SK-N-SH (cell line): Measurements from ENCODE around the gene CCDC154. TPM values are rescaled to one million over a fixed set of nuclear protein-coding genes. Genes with fewer than 3 reads are reported as not detected.
"Not testable (repeated sequence)": the region's sequence is repeated elsewhere in the genome, so short reads cannot be mapped to it uniquely, and the experiment has no call there.

Source experiments
- CTCF ChIA-PET: fragments of 300-600, 350-600 bp; formaldehyde crosslinking; extraction: SDS; loops from one replicate; lab custom pipeline; 2021; lab: Yijun Ruan, JAX
- POLR2A ChIA-PET: fragments of 350-600 bp; sonication (Branson Sonifier 250); formaldehyde crosslinking; extraction: SDS; loops from one replicate; lab custom pipeline; 2020; ENCODE audit warnings: antibody characterized with exemption, inconsistent platforms; lab: Yijun Ruan, JAX
- DNase-seq: peaks from one replicate; pipeline ENCODE4 v3.0.0; 2012
- H2AFZ ChIP-seq: fragments of 200-600 bp; sonication (generic); 2 replicates; pipeline ENCODE4 v1.8.1; 2016; ENCODE audit warnings: antibody characterized with exemption, mild to moderate bottlenecking, low read depth
- H3F3A ChIP-seq: fragments of 200-600 bp; sonication (generic); replicated peaks from 2 replicates; pipeline ENCODE3; 2016; ENCODE audit warnings: antibody characterized with exemption, mild to moderate bottlenecking; ENCODE audit not compliant: insufficient read depth
- H3K27ac ChIP-seq, 2 experiments: fragments of 200-500 bp in 1 of 2; fragments of 200-600 bp in 1 of 2; sonication (Bioruptor generic) in 1 of 2; sonication (generic), shearing (Covaris generic) in 1 of 2; 2 replicates each; pipeline versions ENCODE4 v1.5.1 to v1.6.1; 2014 to 2016; ENCODE audit warnings: low read depth in 2 of 2, inconsistent platforms in 1 of 2, low read length in 1 of 2, mild to moderate bottlenecking in 1 of 2, mixed read lengths in 1 of 2
- H3K27me3 ChIP-seq: fragments of 200-600 bp; sonication (generic), shearing (Covaris generic); 2 replicates; pipeline ENCODE4 v1.6.1; 2016; ENCODE audit warnings: mixed run types; ENCODE audit not compliant: insufficient read depth
- H3K36me3 ChIP-seq, 2 experiments: fragments of 200-500 bp in 1 of 2; fragments of 200-600 bp in 1 of 2; sonication (Bioruptor generic) in 1 of 2; sonication (generic) in 1 of 2; replicated peaks in 1 of 2; 2 replicates each; pipeline versions ENCODE3 to v1.5.1; 2014 to 2016; ENCODE audit warnings: low read length in 1 of 2, mild to moderate bottlenecking in 1 of 2; ENCODE audit not compliant: insufficient read depth in 2 of 2, control insufficient read depth in 1 of 2
- H3K4me1 ChIP-seq, 2 experiments: fragments of 200-500 bp in 1 of 2; fragments of 200-600 bp in 1 of 2; sonication (Bioruptor generic) in 1 of 2; sonication (generic), shearing (Covaris generic) in 1 of 2; 2 replicates each; pipeline versions ENCODE4 v1.5.1 to v1.6.1; 2014 to 2016; ENCODE audit warnings: low read depth in 1 of 2, low read length in 1 of 2, mixed run types in 1 of 2; ENCODE audit not compliant: insufficient read depth in 2 of 2, control insufficient read depth in 1 of 2
- H3K4me2 ChIP-seq: fragments of 200-600 bp; sonication (generic), shearing (Covaris generic); 2 replicates; pipeline ENCODE4 v1.6.1; 2017; ENCODE audit warnings: mixed run types
- H3K4me3 ChIP-seq, 2 experiments: fragments of 200-500 bp in 1 of 2; fragments of 200-600 bp in 1 of 2; sonication (Bioruptor generic) in 1 of 2; sonication (generic), shearing (Covaris generic) in 1 of 2; 2 replicates each; pipeline versions ENCODE4 v1.5.1 to v1.8.1; 2014 to 2016; ENCODE audit warnings: low read depth in 2 of 2, inconsistent platforms in 1 of 2, low read length in 1 of 2, mild to moderate bottlenecking in 1 of 2, mixed read lengths in 1 of 2, moderate library complexity in 1 of 2
- H3K79me2 ChIP-seq: fragments of 200-600 bp; sonication (generic); 2 replicates; pipeline ENCODE4 v1.8.1; 2017; ENCODE audit warnings: mild to moderate bottlenecking; ENCODE audit not compliant: insufficient read depth
- H3K9ac ChIP-seq: fragments of 200-600 bp; sonication (generic); 2 replicates; pipeline ENCODE4 v1.6.1; 2017; ENCODE audit warnings: mixed run types
- H3K9me2 ChIP-seq: fragments of 200-600 bp; sonication (generic); 2 replicates; pipeline ENCODE4 v1.6.1; 2017; ENCODE audit warnings: mixed run types
- H3K9me3 ChIP-seq: fragments of 200-600 bp; sonication (generic); 2 replicates; pipeline ENCODE4 v1.6.1; 2017; ENCODE audit warnings: mixed run types, mild to moderate bottlenecking, moderate library complexity
- H4K20me1 ChIP-seq: fragments of 200-600 bp; sonication (generic); 2 replicates; pipeline ENCODE4 v1.6.1; 2017; ENCODE audit warnings: mild to moderate bottlenecking, mixed run types; ENCODE audit not compliant: insufficient read depth
- ELF1 ChIP-seq: IDR thresholded peaks from 2 replicates; pipeline ENCODE4 v1.4.0; 2012
- EZH2phosphoT487 ChIP-seq: fragments of 200-600 bp; sonication (generic); IDR thresholded peaks from 2 replicates; pipeline ENCODE4 v1.6.1; 2017; ENCODE audit warnings: low read depth, mixed run types, mild to moderate bottlenecking, antibody characterized with exemption, moderate library complexity, borderline replicate concordance
- FOXM1 ChIP-seq: IDR thresholded peaks from 2 replicates; pipeline ENCODE4 v1.4.0; 2012; ENCODE audit warnings: low read depth, mild to moderate bottlenecking
- GATA2 ChIP-seq: sonication (generic); formaldehyde crosslinking; IDR thresholded peaks from 2 replicates; pipeline ENCODE4 v1.5.0; 2020; ENCODE audit warnings: mild to moderate bottlenecking, missing genetic modification reagents
- IRF3 ChIP-seq: fragments of 150-350 bp; IDR thresholded peaks from 2 replicates; pipeline ENCODE4 v1.6.1; 2016; ENCODE audit warnings: mild to moderate bottlenecking, low read depth, low read length
- MXI1 ChIP-seq: IDR thresholded peaks from 2 replicates; pipeline ENCODE4 v1.6.1; 2012; ENCODE audit warnings: mild to moderate bottlenecking, low read depth, low read length, improper control_type of control experiment
- NFIC ChIP-seq: IDR thresholded peaks from 2 replicates; pipeline ENCODE4 v1.4.0; 2012; ENCODE audit warnings: borderline replicate concordance
- POLR2AphosphoS5 ChIP-seq: IDR thresholded peaks from 2 replicates; pipeline ENCODE4 v1.6.1; 2012; ENCODE audit warnings: low read depth, low read length
- RAD21 ChIP-seq: IDR thresholded peaks from 2 replicates; pipeline ENCODE4 v1.6.1; 2012; ENCODE audit warnings: mild to moderate bottlenecking, low read length
- REST ChIP-seq: IDR thresholded peaks from 2 replicates; pipeline ENCODE4 v1.6.1; 2012; ENCODE audit warnings: mild to moderate bottlenecking, low read depth, low read length, moderate library complexity
- RXRA ChIP-seq: IDR thresholded peaks from 2 replicates; pipeline ENCODE4 v1.4.0; 2012; ENCODE audit warnings: low read depth, mild to moderate bottlenecking, borderline replicate concordance
- SIN3A ChIP-seq: IDR thresholded peaks from 2 replicates; pipeline ENCODE4 v1.6.1; 2012; ENCODE audit warnings: low read depth, mild to moderate bottlenecking, low read length, moderate library complexity, borderline replicate concordance
- SMC3 ChIP-seq: IDR thresholded peaks from 2 replicates; pipeline ENCODE4 v1.6.1; 2012; ENCODE audit warnings: low read depth, low read length, improper control_type of control experiment
- TAF1 ChIP-seq: IDR thresholded peaks from 2 replicates; pipeline ENCODE4 v1.6.1; 2012; ENCODE audit warnings: low read depth, mild to moderate bottlenecking, low read length, moderate library complexity, borderline replicate concordance
- TEAD4 ChIP-seq: IDR thresholded peaks from 2 replicates; pipeline ENCODE4 v1.4.0; 2012; ENCODE audit warnings: mild to moderate bottlenecking, borderline replicate concordance; ENCODE audit not compliant: insufficient read depth
- USF1 ChIP-seq: IDR thresholded peaks from 2 replicates; pipeline ENCODE4 v1.4.0; 2012; ENCODE audit warnings: low read depth, borderline replicate concordance
- USF2 ChIP-seq: fragments of 150-350 bp; IDR thresholded peaks from 2 replicates; pipeline ENCODE4 v1.6.1; 2017; ENCODE audit warnings: antibody characterized with exemption, low read length, low read depth, borderline replicate concordance
- WGBS: methylation state at CpG from one replicate; pipeline ENCODE4 v1.1.6; 2017; ENCODE audit warnings: low lambda C conversion rate; 5-methylcytosine and 5-hydroxymethylcytosine counted together
- polyA plus RNA-seq, 3 experiments: library from polyadenylated mRNA; depleted of rRNA; stranded (reverse); fragments of >200 nt; gene quantifications; 2 replicates each; pipeline ENCODE4 v1.2.3, GENCODE V29; 2012
- TF ChIP-seq, protein P1 (sequence below): IDR thresholded peaks from 2 replicates; pipeline ENCODE4 v1.4.0; 2012; ENCODE audit warnings: low read depth

The CCDC154 gene
- polyA plus RNA-seq, 1 of the 3 experiments (the other 2 are of a cell fraction), result 0.35 TPM

DNA sequence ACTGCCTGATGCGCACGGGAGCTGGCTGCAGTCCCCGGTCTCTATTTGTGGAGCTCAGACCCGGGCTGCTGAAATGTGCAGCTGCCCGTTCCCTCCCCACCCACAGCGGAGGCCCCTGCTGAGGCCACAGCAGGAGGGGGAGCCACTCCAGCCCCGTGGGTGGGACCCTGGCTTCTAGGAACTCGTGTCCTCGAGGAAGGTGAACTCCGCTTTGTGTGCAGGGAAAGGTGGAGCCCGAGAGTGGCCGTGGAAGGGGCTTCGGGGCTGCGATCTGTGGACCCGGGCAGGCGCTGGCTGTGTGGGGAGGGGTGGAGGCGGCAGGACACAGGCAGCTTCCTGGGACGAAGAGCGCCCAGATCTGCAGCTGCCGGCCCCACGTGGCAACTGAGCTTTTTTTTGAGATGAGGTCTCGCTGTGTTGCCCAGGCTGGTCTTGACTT lies 2.9 kb downstream of the CCDC154 start:
- Histone ChIP-seq H3K27ac (no peak overlapping the region), H3K4me3 (no peak overlapping the region), H3F3A (no peaks in the 10 kb centered on the region), H4K20me1 (no peaks in the 10 kb centered on the region), H3K4me1 (no peaks in the 10 kb centered on the region; a peak in 1 of 4 replicates), H3K4me2 (no peak overlapping the region), H3K9me2 (no peaks in the 10 kb centered on the region), H3K9ac (no peak overlapping the region), H3K36me3 (peaks cover 0 to 4% of the 10 kb centered on the region in 2 experiments), H3K27me3 (no peaks in the 10 kb centered on the region), H3K9me3 (no peaks in the 10 kb centered on the region), H2AFZ (no peak overlapping the region), H3K79me2 (no peaks in the 10 kb centered on the region)
- TF ChIP-seq GATA2 (CRISPR knock-in tag) (no peak), RAD21 (no peak), IRF3 (no peak), USF1 (no peak), REST (no peak), POLR2AphosphoS5 (no peak), NFIC (no peak), TAF1 (no peak), RXRA (no peak), USF2 (no peak), MXI1 (no peak), FOXM1 (no peak), SMC3 (no peak), EZH2phosphoT487 (no peak), TEAD4 (no peak), ELF1 (no peak), SIN3A (no peak)
- TF ChIP-seq, protein P1, sequence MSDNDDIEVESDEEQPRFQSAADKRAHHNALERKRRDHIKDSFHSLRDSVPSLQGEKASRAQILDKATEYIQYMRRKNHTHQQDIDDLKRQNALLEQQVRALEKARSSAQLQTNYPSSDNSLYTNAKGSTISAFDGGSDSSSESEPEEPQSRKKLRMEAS, result no peak
- ChIA-PET CTCF (interaction anchor here (1.0 to 1.2 kb wide), 2 partner anchors 12 to 22 kb away, joined by 3 read pairs; no protein-coding TSS in a partner anchor), POLR2A (no interaction called here)
- 83% methylated on average over 11 of the region's 22 CpGs for WGBS
- no peak for DNase-seq

DNA sequence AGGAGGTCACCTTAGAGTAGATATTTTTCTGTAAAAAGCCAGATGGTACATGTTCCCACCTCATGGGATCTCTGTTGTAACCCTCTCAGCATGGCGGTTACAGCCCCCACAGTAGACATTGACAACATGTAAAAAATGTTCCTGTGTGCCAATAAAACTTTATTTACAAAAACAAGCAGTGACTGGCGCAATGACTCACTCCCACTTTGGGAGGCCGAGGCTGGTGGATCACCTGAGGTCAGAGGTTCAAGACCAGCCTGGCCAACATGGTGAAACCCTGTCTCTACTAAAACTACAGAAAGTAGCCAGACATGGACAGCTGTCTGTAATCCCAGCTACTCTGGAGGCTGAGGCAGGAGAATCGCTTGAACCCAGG lies 4.7 kb downstream of the CCDC154 start:
- H3K4me2 ChIP-seq, H4K20me1 ChIP-seq, H3K36me3 ChIP-seq, H3K9ac ChIP-seq, H3F3A ChIP-seq, DNase-seq, H3K27me3 ChIP-seq, H3K9me3 ChIP-seq, H3K4me3 ChIP-seq, H3K9me2 ChIP-seq, POLR2A ChIA-PET, H3K27ac ChIP-seq, H3K79me2 ChIP-seq, CTCF ChIA-PET, H3K4me1 ChIP-seq, H2AFZ ChIP-seq: not testable (repeated sequence)
- 88% methylated on average over 4 of the region's 4 CpGs for WGBS
